Skeletal muscle satellite cell (primary cell): Measurements from ENCODE around the gene SYP. TPM values are rescaled to one million over a fixed set of nuclear protein-coding genes. Genes with fewer than 3 reads are reported as not detected.

Experiments
- H3K27me3 ChIP-seq: 2 replicates; pipeline ENCODE4 v1.7.0; 2013; ENCODE audit warnings: low read length; ENCODE audit not compliant: control insufficient read depth, insufficient read depth
- H3K36me3 ChIP-seq: 2 replicates; pipeline ENCODE4 v1.7.0; 2013; ENCODE audit warnings: mild to moderate bottlenecking, control low read depth, low read length; ENCODE audit not compliant: insufficient read depth
- H3K4me1 ChIP-seq: 2 replicates; pipeline ENCODE4 v1.7.0; 2013; ENCODE audit warnings: low read length; ENCODE audit not compliant: control insufficient read depth, insufficient read depth
- H3K4me2 ChIP-seq: 2 replicates; pipeline ENCODE4 v1.7.0; 2013; ENCODE audit warnings: mild to moderate bottlenecking, low read length
- H3K4me3 ChIP-seq: 2 replicates; pipeline ENCODE4 v1.7.0; 2013; ENCODE audit warnings: low read length
- H3K9ac ChIP-seq: 2 replicates; pipeline ENCODE4 v1.7.0; 2013; ENCODE audit warnings: mild to moderate bottlenecking, low read depth, low read length, moderate library complexity
- H3K9me3 ChIP-seq: replicated peaks from 2 replicates; pipeline ENCODE4 v1.7.0; 2013; ENCODE audit warnings: mild to moderate bottlenecking, control low read depth, low read length
- total RNA-seq: library from RNA; depleted of rRNA; stranded (reverse); fragments of >200 nt; gene quantifications from 2 replicates; pipeline ENCODE4 v1.2.3, GENCODE V29; 2012; rRNA removed

Gene SYP
- under 0.01 and 0.25 TPM in 2 replicates for total RNA-seq

- Histone ChIP-seq H3K27me3 (no peaks in the 10 kb centered on the region), H3K4me2 (peak within 1 kb of the TSS; percentile 89), H3K9me3 (no peaks in the 10 kb centered on the region), H3K4me3 (peak within 1 kb of the TSS; percentile 66), H3K9ac (peak within 1 kb of the TSS; percentile 74), H3K36me3 (no peaks in the 10 kb centered on the region), H3K4me1 (peaks cover 5% of the 10 kb centered on the region)
Measured at GRCh38 chrX:49199906-49200771, at the start of gene SYP. Gene SYP (minus strand): TSS chrX:49200193. CDS start chrX:49200186, 7 bp downstream.

- no peaks in the 10 kb centered on the region for H3K27me3 ChIP-seq
- no peaks in the 10 kb centered on the region for H3K4me1 ChIP-seq
- no peak overlapping the region for H3K4me3 ChIP-seq
- no peak overlapping the region for H3K9ac ChIP-seq
- no peaks in the 10 kb centered on the region for H3K9me3 ChIP-seq
- no peak overlapping the region for H3K4me2 ChIP-seq
- H3K36me3 ChIP-seq: peaks cover 8% of the 10 kb centered on the region
Measured at GRCh38 chrX:49249616-49250015, 49.6 kb upstream of the SYP start.

- Histone ChIP-seq H3K9ac (no peak overlapping the region), H3K36me3 (peaks cover 8% of the 10 kb centered on the region), H3K4me2 (no peak overlapping the region), H3K4me3 (no peak overlapping the region), H3K9me3 (no peaks in the 10 kb centered on the region), H3K27me3 (no peaks in the 10 kb centered on the region), H3K4me1 (no peaks in the 10 kb centered on the region)
Measured at GRCh38 chrX:49249071-49249470, 49.1 kb upstream of the SYP start.

- H3K4me3 ChIP-seq: no peak overlapping the region
- no peak overlapping the region for H3K4me2 ChIP-seq
- H3K36me3 ChIP-seq: peaks cover 8% of the 10 kb centered on the region
- no peak overlapping the region for H3K9ac ChIP-seq
- H3K4me1 ChIP-seq: no peaks in the 10 kb centered on the region
- no peaks in the 10 kb centered on the region for H3K27me3 ChIP-seq
- H3K9me3 ChIP-seq: no peaks in the 10 kb centered on the region
Measured at GRCh38 chrX:49247916-49248811, 48.2 kb upstream of the SYP start.

- Histone ChIP-seq H3K4me3 (no peak overlapping the region), H3K4me1 (no peaks in the 10 kb centered on the region), H3K27me3 (no peaks in the 10 kb centered on the region), H3K4me2 (no peak overlapping the region), H3K9me3 (no peaks in the 10 kb centered on the region), H3K9ac (no peak overlapping the region), H3K36me3 (peaks cover 8% of the 10 kb centered on the region)
Measured at GRCh38 chrX:49247346-49247745, 47.4 kb upstream of the SYP start.

GRCh38 chrX:49246541-49246940 is 46.5 kb upstream of the SYP start:
- Histone ChIP-seq H3K4me1 (no peaks in the 10 kb centered on the region), H3K4me3 (no peak overlapping the region), H3K27me3 (no peaks in the 10 kb centered on the region), H3K4me2 (no peak overlapping the region), H3K9ac (no peak overlapping the region), H3K36me3 (peaks cover 8% of the 10 kb centered on the region), H3K9me3 (no peaks in the 10 kb centered on the region)

- Histone ChIP-seq H3K9ac (no peak overlapping the region), H3K4me3 (no peak overlapping the region), H3K4me1 (no peaks in the 10 kb centered on the region), H3K4me2 (no peak overlapping the region), H3K27me3 (no peaks in the 10 kb centered on the region), H3K9me3 (no peaks in the 10 kb centered on the region), H3K36me3 (peaks cover 8% of the 10 kb centered on the region)
Measured at GRCh38 chrX:49244207-49244606, 44.2 kb upstream of the SYP start.

GRCh38 chrX:49243166-49243565 is 43.2 kb upstream of the SYP start:
- H3K4me1 ChIP-seq: no peaks in the 10 kb centered on the region
- H3K4me2 ChIP-seq: no peak overlapping the region
- no peaks in the 10 kb centered on the region for H3K9me3 ChIP-seq
- no peaks in the 10 kb centered on the region for H3K36me3 ChIP-seq
- H3K9ac ChIP-seq: no peak overlapping the region
- H3K27me3 ChIP-seq: no peaks in the 10 kb centered on the region
- no peak overlapping the region for H3K4me3 ChIP-seq

- Histone ChIP-seq H3K4me2 (no peak overlapping the region), H3K4me3 (no peak overlapping the region), H3K4me1 (no peaks in the 10 kb centered on the region), H3K9me3 (no peaks in the 10 kb centered on the region), H3K9ac (no peak overlapping the region), H3K27me3 (no peaks in the 10 kb centered on the region), H3K36me3 (no peaks in the 10 kb centered on the region)
Measured at GRCh38 chrX:49242545-49243066, 42.6 kb upstream of the SYP start.

- Histone ChIP-seq H3K9ac (no peak overlapping the region), H3K9me3 (no peaks in the 10 kb centered on the region), H3K27me3 (no peaks in the 10 kb centered on the region), H3K4me3 (no peak overlapping the region), H3K4me2 (no peak overlapping the region), H3K36me3 (no peaks in the 10 kb centered on the region), H3K4me1 (no peaks in the 10 kb centered on the region)
Measured at GRCh38 chrX:49238735-49239134, 38.7 kb upstream of the SYP start.

- Histone ChIP-seq H3K4me3 (no peak overlapping the region), H3K9me3 (no peaks in the 10 kb centered on the region), H3K9ac (no peak overlapping the region), H3K4me2 (no peak overlapping the region), H3K27me3 (no peaks in the 10 kb centered on the region), H3K4me1 (no peaks in the 10 kb centered on the region), H3K36me3 (no peaks in the 10 kb centered on the region)
Measured at GRCh38 chrX:49237060-49237459, 37.1 kb upstream of the SYP start.
